ENCODE results near the gene ZNF768.

DNA sequence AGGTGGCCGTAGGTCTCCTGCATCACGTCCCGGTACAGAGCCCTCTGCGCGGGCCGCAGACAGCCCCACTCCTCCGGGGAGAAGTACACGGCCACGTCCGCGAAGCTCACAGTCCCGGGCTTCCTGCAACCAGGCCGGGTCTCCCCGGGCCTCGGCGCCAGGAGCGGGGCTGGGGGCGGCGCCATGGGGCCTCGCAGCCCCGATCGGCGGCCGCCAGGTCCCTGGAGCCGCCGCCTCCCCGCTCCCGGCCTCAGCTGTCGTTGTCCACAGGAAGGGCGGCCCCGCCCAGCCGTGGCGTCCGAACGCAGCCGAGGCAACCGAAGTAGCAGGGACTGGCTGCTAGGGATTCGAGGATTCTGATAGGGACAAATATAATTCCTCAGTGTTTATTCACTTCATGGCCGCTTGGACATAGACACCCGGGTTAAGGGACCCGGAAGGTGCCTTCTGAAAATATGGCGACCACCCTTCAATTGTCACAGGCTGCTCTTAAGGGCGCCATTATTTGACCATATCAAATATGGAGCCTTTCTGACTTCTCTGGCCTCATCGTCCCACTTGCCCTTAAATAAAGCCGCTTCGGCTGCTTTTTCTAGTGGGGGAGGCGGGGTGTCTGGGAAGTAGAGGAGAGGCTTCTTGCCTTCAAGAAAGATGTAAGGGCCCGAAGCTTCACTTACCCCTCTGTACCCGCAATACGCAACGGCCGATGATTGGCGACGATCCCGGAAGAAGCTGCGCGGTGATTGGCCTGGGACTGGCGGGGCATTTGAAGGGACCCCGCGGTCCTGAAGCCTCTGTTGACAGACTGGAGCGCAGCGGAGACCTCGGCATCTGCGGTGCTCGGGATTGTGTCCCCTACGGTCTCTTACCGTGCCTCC, 45.3 kb upstream of the ZNF768 start, which contains the start of gene ZNF688:
- TF ChIP-seq GATA2 (IDR thresholded peaks at IDR 0.05; ENCODE audit: low read depth, low read length) (no peak), GATA3 (IDR thresholded peaks at IDR 0.05; ENCODE audit: low read depth, low read length) (no peak)
